ENCODE results near the gene NPDC1. TPM values are rescaled to one million over a fixed set of nuclear protein-coding genes. Genes with fewer than 3 reads are reported as not detected.

Gene NPDC1
- 10 to 100 TPM; 68.3 to 81.0 (median 71.4) TPM for total RNA-seq
- polyA plus RNA-seq, result 69.7 TPM
- long read RNA-seq, donor 1, transcript NPDC1-201 (8 exons, 2,187 nt), result minor isoform, 27 of 153 reads
- long read RNA-seq, donor 1, transcript NPDC1-202 (9 exons, 1,494 nt), result major isoform, 85 of 153 reads
- long read RNA-seq, donor 1, partial matches to known transcripts, result 20 of 153 reads
- long read RNA-seq, donor 1, other reads (novel, unspliced or antisense), result 21 of 153 reads
- long read RNA-seq, donor 2, transcript NPDC1-202 (9 exons, 1,494 nt), result major isoform, 86 of 149 reads
- long read RNA-seq, donor 2, transcript NPDC1-201 (8 exons, 2,187 nt), result minor isoform, 26 of 149 reads
- long read RNA-seq, donor 2, partial matches to known transcripts, result 8 of 149 reads
- long read RNA-seq, donor 2, other reads (novel, unspliced or antisense), result 29 of 149 reads
- long read RNA-seq, donor 3, transcript NPDC1-202 (9 exons, 1,494 nt), result major isoform, 253 of 289 reads
- long read RNA-seq, donor 3, partial matches to known transcripts, result 8 of 289 reads
- long read RNA-seq, donor 3, other reads (novel, unspliced or antisense), result 23 of 289 reads
- long read RNA-seq, donor 4, transcript NPDC1-202 (9 exons, 1,494 nt), result major isoform, 102 of 138 reads
- long read RNA-seq, donor 4, transcript NPDC1-201 (8 exons, 2,187 nt), result minor isoform, 17 of 138 reads
- long read RNA-seq, donor 4, partial matches to known transcripts, result 3 of 138 reads
- long read RNA-seq, donor 4, other reads (novel, unspliced or antisense), result 16 of 138 reads

GRCh38 chr9:137046088-137046787, at the start of gene NPDC1:
TSS of gene NPDC1 (minus strand) at chr9:137046177. CDS start at chr9:137045989, 188 bp downstream.
- H3K27me3 ChIP-seq (ENCODE audit: control insufficient read depth, insufficient read depth), result no peaks in the 10 kb centered on the region
- peaks cover 2% of the 10 kb centered on the region for H3K4me1 ChIP-seq (ENCODE audit: control insufficient read depth, insufficient read depth, low read length)
- intact Hi-C loops (cut with DNase I), result no loop called here
- WGBS, result under 1% methylated on average over 57 of the region's 57 CpGs
- peak within 1 kb of the TSS; percentile 84 for H3K4me3 ChIP-seq (ENCODE audit: low read length)
- DNase-seq (peak; percentile 80 to 94 (median 94)), ATAC-seq (peak; percentile 51 to 58)
- no peaks in the 10 kb centered on the region for H3K9me3 ChIP-seq (ENCODE audit: control insufficient read depth, low read length)
- peak within 1 kb of the TSS; percentile 61 for H3K27ac ChIP-seq (ENCODE audit: low read length)

- peak in 1 of 3 donors; percentile 72 for DNase-seq
Measured at GRCh38 chr9:137089232-137089947, 43.4 kb upstream of the NPDC1 start.

GRCh38 chr9:137088121-137088520, 42.1 kb upstream of the NPDC1 start:
- H3K4me3 ChIP-seq (ENCODE audit: low read length), result no peak overlapping the region
- WGBS, result 83% methylated on average over 5 of the region's 5 CpGs

More at GRCh38 chr9:137089232-137089947, 43.4 kb upstream of the NPDC1 start:
- no peaks in the 10 kb centered on the region for H3K9me3 ChIP-seq (ENCODE audit: control insufficient read depth, low read length)
- WGBS, result 73% methylated on average over 11 of the region's 11 CpGs
- no peaks in the 10 kb centered on the region for H3K27me3 ChIP-seq (ENCODE audit: control insufficient read depth, insufficient read depth)
- intact Hi-C loops (cut with DNase I), result no loop called here
- no peaks in the 10 kb centered on the region for H3K4me1 ChIP-seq (ENCODE audit: control insufficient read depth, insufficient read depth, low read length)
- no peak overlapping the region for H3K4me3 ChIP-seq (ENCODE audit: low read length)
- no peak for ATAC-seq
- H3K27ac ChIP-seq (ENCODE audit: low read length), result no peak overlapping the region

GRCh38 chr9:137087409-137087925, 41.5 kb upstream of the NPDC1 start:
- intact Hi-C loops (cut with DNase I), result no loop called here
- H3K4me1 ChIP-seq (ENCODE audit: control insufficient read depth, insufficient read depth, low read length), result no peaks in the 10 kb centered on the region
- WGBS, result 9% methylated on average over 22 of the region's 22 CpGs
- H3K27me3 ChIP-seq (ENCODE audit: control insufficient read depth, insufficient read depth), result no peaks in the 10 kb centered on the region
- DNase-seq (no peak), ATAC-seq (peak in 1 of 2 donors; percentile 1)
- no peaks in the 10 kb centered on the region for H3K9me3 ChIP-seq (ENCODE audit: control insufficient read depth, low read length)
- peak overlapping the region; percentile 53 for H3K27ac ChIP-seq (ENCODE audit: low read length)
- H3K4me3 ChIP-seq (ENCODE audit: low read length), result peak overlapping the region; percentile 58

More at GRCh38 chr9:137088121-137088520, 42.1 kb upstream of the NPDC1 start:
- no peak for ATAC-seq
- intact Hi-C loops (cut with DNase I), result no loop called here
- Histone ChIP-seq H3K27ac (ENCODE audit: low read length) (no peak overlapping the region), H3K9me3 (ENCODE audit: control insufficient read depth, low read length) (no peaks in the 10 kb centered on the region), H3K27me3 (ENCODE audit: control insufficient read depth, insufficient read depth) (no peaks in the 10 kb centered on the region), H3K4me1 (ENCODE audit: control insufficient read depth, insufficient read depth, low read length) (no peaks in the 10 kb centered on the region)
- DNase-seq, result no peak

- no peaks in the 10 kb centered on the region for H3K4me1 ChIP-seq (ENCODE audit: control insufficient read depth, insufficient read depth, low read length)
- peak within 1 kb of the TSS; percentile 58 for H3K4me3 ChIP-seq (ENCODE audit: low read length)
- H3K27ac ChIP-seq (ENCODE audit: low read length), result peak within 1 kb of the TSS; percentile 81
- ATAC-seq, result peak; percentile 94 to 95
- no peaks in the 10 kb centered on the region for H3K27me3 ChIP-seq (ENCODE audit: control insufficient read depth, insufficient read depth)
- intact Hi-C loops (cut with DNase I), result no loop called here
- peak; percentile 99 to 100 (median 100) for DNase-seq
- no peaks in the 10 kb centered on the region for H3K9me3 ChIP-seq (ENCODE audit: control insufficient read depth, low read length)
- under 1% methylated on average over 101 of the region's 101 CpGs for WGBS
Measured at GRCh38 chr9:137086531-137087408, 40.8 kb upstream of the NPDC1 start, which contains the start of gene MAN1B1. TSS of gene MAN1B1 (plus strand) at chr9:137086985. CDS start at chr9:137087000, 15 bp downstream.

- peak; percentile 41 to 46 for ATAC-seq
- DNase-seq, result peak; percentile 72 to 87 (median 84)
Measured at GRCh38 chr9:137085920-137086530, 40.0 kb upstream of the NPDC1 start.

GRCh38 chr9:137084526-137084925, 38.5 kb upstream of the NPDC1 start:
- Histone ChIP-seq H3K4me1 (ENCODE audit: control insufficient read depth, insufficient read depth, low read length) (no peaks in the 10 kb centered on the region), H3K27me3 (ENCODE audit: control insufficient read depth, insufficient read depth) (no peaks in the 10 kb centered on the region), H3K9me3 (ENCODE audit: control insufficient read depth, low read length) (no peaks in the 10 kb centered on the region), H3K4me3 (ENCODE audit: low read length) (no peak overlapping the region), H3K27ac (ENCODE audit: low read length) (no peak overlapping the region)
- intact Hi-C loops (cut with DNase I), result no loop called here
- WGBS, result 77% methylated on average over 9 of the region's 9 CpGs
- no peak for ATAC-seq
- DNase-seq, result peak in 2 of 3 donors; percentile 48 to 52

More at GRCh38 chr9:137085920-137086530, 40.0 kb upstream of the NPDC1 start:
- Histone ChIP-seq H3K4me3 (ENCODE audit: low read length) (peak overlapping the region; percentile 55), H3K27me3 (ENCODE audit: control insufficient read depth, insufficient read depth) (no peaks in the 10 kb centered on the region), H3K27ac (ENCODE audit: low read length) (peak overlapping the region; percentile 81), H3K9me3 (ENCODE audit: control insufficient read depth, low read length) (no peaks in the 10 kb centered on the region), H3K4me1 (ENCODE audit: control insufficient read depth, insufficient read depth, low read length) (no peaks in the 10 kb centered on the region)
- WGBS, result under 1% methylated on average over 58 of the region's 58 CpGs
- intact Hi-C loops (cut with DNase I), result no loop called here

GRCh38 chr9:137083394-137084004, 37.5 kb upstream of the NPDC1 start:
- ATAC-seq (no peak), DNase-seq (peak; percentile 76 to 81 (median 81))
- no peaks in the 10 kb centered on the region for H3K9me3 ChIP-seq (ENCODE audit: control insufficient read depth, low read length)
- 65% methylated on average over 12 of the region's 12 CpGs for WGBS
- no peak overlapping the region for H3K4me3 ChIP-seq (ENCODE audit: low read length)
- intact Hi-C loops (cut with DNase I), result no loop called here
- H3K27me3 ChIP-seq (ENCODE audit: control insufficient read depth, insufficient read depth), result no peaks in the 10 kb centered on the region
- no peak overlapping the region for H3K27ac ChIP-seq (ENCODE audit: low read length)
- H3K4me1 ChIP-seq (ENCODE audit: control insufficient read depth, insufficient read depth, low read length), result no peaks in the 10 kb centered on the region

GRCh38 chr9:137082925-137083290, 36.9 kb upstream of the NPDC1 start:
- DNase-seq (peak in 1 of 3 donors; percentile 34), ATAC-seq (no peak)
- 86% methylated on average over 8 of the region's 8 CpGs for WGBS
- no peaks in the 10 kb centered on the region for H3K9me3 ChIP-seq (ENCODE audit: control insufficient read depth, low read length)
- H3K4me1 ChIP-seq (ENCODE audit: control insufficient read depth, insufficient read depth, low read length), result no peaks in the 10 kb centered on the region
- H3K4me3 ChIP-seq (ENCODE audit: low read length), result no peak overlapping the region
- no peak overlapping the region for H3K27ac ChIP-seq (ENCODE audit: low read length)
- intact Hi-C loops (cut with DNase I), result no loop called here
- H3K27me3 ChIP-seq (ENCODE audit: control insufficient read depth, insufficient read depth), result no peaks in the 10 kb centered on the region

All from right cardiac atrium (tissue), 5 donors.